Muscle layer of duodenum (tissue), 2 donors: Measurements from ENCODE around the gene IL23R.
A peak's percentile ranks its signal among the peaks of the same experiment; 100 is the strongest.

Source experiments
- H3K27ac ChIP-seq: one replicate; pipeline ENCODE4 v1.7.0; 2013; ENCODE audit warnings: mild to moderate bottlenecking, low read length
- H3K27me3 ChIP-seq: one replicate; pipeline ENCODE4 v1.7.0; 2013; ENCODE audit warnings: low read depth, mild to moderate bottlenecking, control low read depth, low read length
- H3K36me3 ChIP-seq, 2 donors: one replicate each; pipeline ENCODE4 v1.7.0; 2013; ENCODE audit warnings: low read length in 2 of 2, control low read depth in 1 of 2, mild to moderate bottlenecking in 1 of 2; ENCODE audit not compliant: insufficient read depth in 2 of 2, control insufficient read depth in 1 of 2
- H3K4me1 ChIP-seq, 2 donors: one replicate each; pipeline ENCODE4 v1.7.0; 2013; ENCODE audit warnings: low read length in 2 of 2, mild to moderate bottlenecking in 2 of 2, control low read depth in 1 of 2, moderate library complexity in 1 of 2; ENCODE audit not compliant: insufficient read depth in 2 of 2, control insufficient read depth in 1 of 2
- H3K4me3 ChIP-seq, 2 donors: one replicate each; pipeline ENCODE4 v1.7.0; 2013; ENCODE audit warnings: low read length in 2 of 2, low read depth in 1 of 2, mild to moderate bottlenecking in 1 of 2
- H3K9me3 ChIP-seq, 2 donors: one replicate each; pipeline ENCODE4 v1.7.0; 2013; ENCODE audit warnings: low read length in 2 of 2, control low read depth in 1 of 2, mild to moderate bottlenecking in 1 of 2; ENCODE audit not compliant: control insufficient read depth in 1 of 2
- donor health status: healthy.

IL23R gene

DNA sequence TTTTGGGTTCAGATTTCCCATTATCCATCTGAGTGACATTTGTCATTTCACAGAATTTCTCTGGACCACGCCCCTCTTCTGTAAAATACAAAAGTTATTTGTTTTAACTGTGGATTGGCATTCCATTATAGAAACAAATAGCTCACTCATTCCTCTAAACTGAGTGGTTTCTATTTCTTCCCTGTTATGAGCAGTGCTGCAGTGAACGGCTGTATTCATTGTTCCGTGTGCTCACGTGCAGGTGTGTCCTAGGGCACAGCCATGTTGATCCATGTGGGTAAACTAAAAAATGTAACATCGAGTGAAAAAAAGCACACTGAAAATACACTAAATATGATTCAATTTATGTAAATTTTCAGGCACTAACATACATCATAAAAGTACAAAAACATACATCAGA is 114.4 kb downstream of the IL23R start:
- no peaks in the 10 kb centered on the region for H3K36me3 ChIP-seq
- H3K4me3 ChIP-seq: no peak overlapping the region
- H3K27me3 ChIP-seq: no peaks in the 10 kb centered on the region
- H3K27ac ChIP-seq: no peak overlapping the region
- no peaks in the 10 kb centered on the region for H3K4me1 ChIP-seq
- H3K9me3 ChIP-seq: no peaks in the 10 kb centered on the region

DNA sequence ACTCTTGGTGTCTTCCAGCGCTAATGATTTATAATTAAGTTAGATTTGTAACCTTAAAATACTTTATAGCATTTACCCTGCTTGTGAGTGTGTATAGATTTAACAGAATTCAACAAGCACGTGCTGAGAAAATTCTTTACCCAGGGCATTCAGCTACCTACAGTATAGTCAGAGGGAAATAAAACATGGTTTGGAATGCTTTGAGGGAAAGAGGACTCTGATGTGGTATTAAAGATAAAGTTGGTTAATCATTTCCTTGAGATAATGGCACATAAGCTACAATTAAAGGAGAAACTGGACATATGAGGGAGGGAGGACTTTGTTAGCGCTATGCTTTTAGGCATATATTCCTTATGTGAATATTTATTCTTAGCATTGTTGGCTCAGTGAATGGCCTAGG is 115.0 kb downstream of the IL23R start:
- H3K4me3 ChIP-seq: no peak overlapping the region
- no peaks in the 10 kb centered on the region for H3K4me1 ChIP-seq
- no peaks in the 10 kb centered on the region for H3K9me3 ChIP-seq
- no peak overlapping the region for H3K27ac ChIP-seq
- no peaks in the 10 kb centered on the region for H3K36me3 ChIP-seq
- no peaks in the 10 kb centered on the region for H3K27me3 ChIP-seq

DNA sequence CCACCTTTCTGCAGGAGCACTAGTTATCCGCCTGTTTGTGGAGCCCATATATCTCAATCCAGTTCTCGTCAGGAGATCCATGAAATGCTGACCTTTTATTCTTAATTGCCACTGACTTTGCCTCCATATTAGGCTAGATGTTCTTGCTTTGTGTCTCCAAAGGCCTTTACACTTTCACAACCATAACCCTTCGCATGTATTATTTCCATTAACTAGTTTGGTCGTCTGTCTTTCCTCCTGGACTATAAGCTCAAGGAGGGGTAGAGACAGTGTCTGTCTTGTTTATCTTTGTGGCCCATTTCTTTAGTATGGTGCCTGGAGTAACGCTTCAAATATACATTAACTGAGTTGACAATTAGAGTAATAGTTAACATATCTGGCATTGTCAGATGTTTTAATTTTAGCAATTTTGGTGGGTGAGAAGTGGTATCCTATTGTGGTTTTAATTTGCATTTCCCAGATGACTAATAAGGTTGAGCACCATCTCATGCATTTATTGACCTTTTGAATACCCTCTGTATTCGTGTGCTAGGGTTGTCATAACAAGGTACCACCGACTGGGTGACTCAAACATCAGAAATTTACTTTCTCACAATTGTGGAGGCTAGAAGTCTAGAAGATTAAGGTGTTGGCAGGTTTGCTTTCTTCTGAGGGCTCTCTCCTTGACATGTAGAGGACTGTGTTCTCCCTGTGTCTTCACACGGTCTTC is 119.7 kb downstream of the IL23R start:
- no peaks in the 10 kb centered on the region for H3K4me1 ChIP-seq
- no peaks in the 10 kb centered on the region for H3K27me3 ChIP-seq
- H3K27ac ChIP-seq: no peak overlapping the region
- no peaks in the 10 kb centered on the region for H3K9me3 ChIP-seq
- H3K36me3 ChIP-seq: no peaks in the 10 kb centered on the region
- no peak overlapping the region for H3K4me3 ChIP-seq

DNA sequence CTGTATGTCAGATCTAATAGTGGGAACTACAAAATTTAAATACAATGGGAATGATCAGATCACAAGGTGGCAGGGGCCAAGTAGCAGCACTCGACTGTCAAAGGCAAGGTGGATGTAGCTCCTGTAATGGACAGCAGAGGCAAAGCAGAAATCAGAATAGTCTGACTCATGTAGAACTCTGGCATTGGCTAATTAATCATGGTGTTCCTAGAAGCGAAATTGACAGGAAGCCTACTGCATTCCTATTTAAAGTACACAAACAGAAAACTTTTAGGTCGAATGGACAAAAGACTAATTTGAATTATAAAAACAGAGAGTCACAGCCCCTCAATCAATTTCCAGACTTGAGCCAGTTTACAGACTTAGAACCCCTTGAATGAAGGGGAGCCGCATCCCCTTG is 124.0 kb downstream of the IL23R start:
- Histone ChIP-seq H3K4me1 (no peaks in the 10 kb centered on the region), H3K4me3 (no peak overlapping the region), H3K36me3 (no peaks in the 10 kb centered on the region), H3K27me3 (no peaks in the 10 kb centered on the region), H3K27ac (no peak overlapping the region), H3K9me3 (no peaks in the 10 kb centered on the region)

DNA sequence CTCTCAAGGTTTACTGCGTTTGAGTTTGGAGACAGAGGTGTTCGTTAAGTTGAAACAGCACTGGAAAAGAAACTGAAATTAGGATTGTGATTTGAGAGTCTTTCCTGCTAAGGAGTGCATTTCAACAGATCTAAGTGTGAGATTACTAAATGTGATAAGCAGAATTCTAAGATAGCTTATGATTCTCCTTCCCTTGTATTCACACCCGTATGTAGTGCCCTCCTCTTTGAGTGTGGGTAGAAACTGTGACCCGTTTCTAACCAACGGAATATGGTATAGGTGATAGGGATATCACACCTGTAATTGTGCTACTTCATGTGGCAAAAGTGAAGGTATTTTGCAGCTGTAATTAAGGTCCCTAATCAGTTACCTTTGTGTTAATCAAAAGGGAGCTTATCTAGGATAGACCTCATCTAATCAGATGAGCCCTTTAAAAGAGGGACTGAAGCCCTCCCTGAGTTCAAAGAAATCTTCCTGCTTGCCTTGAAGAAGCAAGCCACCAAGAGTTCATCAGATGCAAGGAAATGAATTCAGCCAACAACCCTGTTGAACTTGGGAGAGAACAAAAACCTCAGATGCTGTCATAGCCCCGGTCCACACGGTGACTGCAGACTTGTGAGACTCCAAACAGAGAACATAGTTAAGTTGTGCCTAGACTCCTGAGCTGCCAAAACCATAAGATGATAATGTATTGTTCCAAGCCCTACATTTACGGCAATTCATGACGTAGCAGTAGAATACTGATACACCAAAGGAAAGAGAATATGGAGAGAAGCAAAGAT is 128.8 kb downstream of the IL23R start:
- Histone ChIP-seq H3K4me3 (no peak overlapping the region), H3K27me3 (no peaks in the 10 kb centered on the region), H3K27ac (no peak overlapping the region), H3K9me3 (no peaks in the 10 kb centered on the region), H3K4me1 (no peaks in the 10 kb centered on the region), H3K36me3 (no peaks in the 10 kb centered on the region)

DNA sequence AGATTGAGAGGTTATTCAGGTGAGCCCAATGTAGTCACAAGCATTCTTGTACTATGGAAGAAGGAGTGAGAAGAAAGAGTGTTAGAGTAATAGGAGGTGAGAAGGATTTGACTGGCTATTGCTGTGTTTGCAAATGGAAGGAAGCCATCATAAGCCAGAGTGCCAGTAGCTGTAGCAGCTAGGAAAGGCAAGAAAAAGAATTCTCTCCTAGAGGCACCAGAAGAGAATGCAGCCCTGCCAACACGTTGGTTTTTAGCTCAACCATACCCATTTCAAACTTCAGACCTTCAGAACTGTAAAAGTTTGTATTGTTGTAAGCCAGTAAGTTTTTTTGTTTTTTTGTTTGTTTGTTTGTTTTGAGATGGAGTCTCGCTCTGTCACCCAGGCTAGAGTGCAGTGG is 132.5 kb downstream of the IL23R start:
- H3K4me1 ChIP-seq: no peaks in the 10 kb centered on the region
- no peaks in the 10 kb centered on the region for H3K27me3 ChIP-seq
- no peaks in the 10 kb centered on the region for H3K9me3 ChIP-seq
- H3K4me3 ChIP-seq: no peak overlapping the region
- no peak overlapping the region for H3K27ac ChIP-seq
- no peaks in the 10 kb centered on the region for H3K36me3 ChIP-seq

DNA sequence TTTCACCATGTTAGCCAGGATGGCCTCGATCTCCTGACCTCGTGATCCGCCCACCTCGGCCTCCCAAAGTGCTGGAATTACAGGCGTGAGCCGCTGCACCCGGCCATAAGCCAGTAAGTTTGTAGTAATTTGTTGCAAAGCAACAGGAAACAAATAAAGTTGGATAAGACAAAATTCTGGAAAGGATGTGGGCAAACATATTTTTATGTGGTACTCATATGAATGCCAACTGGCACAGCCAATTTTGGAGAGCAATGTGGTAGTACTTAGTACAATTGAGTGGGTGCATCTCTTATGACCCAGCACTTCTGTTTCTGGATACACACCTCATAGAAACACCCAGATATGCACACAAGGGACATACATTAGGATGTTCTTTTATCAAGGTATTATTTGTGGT is 133.0 kb downstream of the IL23R start:
- H3K4me3 ChIP-seq: no peak overlapping the region
- H3K36me3 ChIP-seq: no peaks in the 10 kb centered on the region
- H3K27me3 ChIP-seq: no peaks in the 10 kb centered on the region
- no peak overlapping the region for H3K27ac ChIP-seq
- no peaks in the 10 kb centered on the region for H3K9me3 ChIP-seq
- H3K4me1 ChIP-seq: no peaks in the 10 kb centered on the region

DNA sequence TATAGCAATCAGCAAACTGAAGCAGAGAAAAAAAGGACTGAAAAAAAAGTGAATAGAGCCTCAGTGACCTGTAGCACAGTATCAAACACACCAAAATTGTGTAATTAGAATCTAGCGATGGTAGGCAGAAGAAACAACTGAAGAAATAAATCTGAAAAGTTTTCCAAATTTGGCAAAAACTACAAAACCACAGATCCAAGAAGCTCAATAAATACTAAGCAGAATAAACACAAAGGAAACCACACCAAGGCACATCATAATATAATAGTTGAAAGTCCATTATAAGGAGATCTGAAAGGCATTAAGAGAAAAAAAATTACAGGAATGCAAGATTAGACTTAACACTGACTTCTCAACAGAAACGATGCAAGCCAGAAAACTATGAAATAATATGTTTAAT is 134.3 kb downstream of the IL23R start:
- H3K4me3 ChIP-seq: no peak overlapping the region
- H3K9me3 ChIP-seq: no peaks in the 10 kb centered on the region
- H3K27me3 ChIP-seq: no peaks in the 10 kb centered on the region
- no peaks in the 10 kb centered on the region for H3K36me3 ChIP-seq
- no peaks in the 10 kb centered on the region for H3K4me1 ChIP-seq
- no peak overlapping the region for H3K27ac ChIP-seq

DNA sequence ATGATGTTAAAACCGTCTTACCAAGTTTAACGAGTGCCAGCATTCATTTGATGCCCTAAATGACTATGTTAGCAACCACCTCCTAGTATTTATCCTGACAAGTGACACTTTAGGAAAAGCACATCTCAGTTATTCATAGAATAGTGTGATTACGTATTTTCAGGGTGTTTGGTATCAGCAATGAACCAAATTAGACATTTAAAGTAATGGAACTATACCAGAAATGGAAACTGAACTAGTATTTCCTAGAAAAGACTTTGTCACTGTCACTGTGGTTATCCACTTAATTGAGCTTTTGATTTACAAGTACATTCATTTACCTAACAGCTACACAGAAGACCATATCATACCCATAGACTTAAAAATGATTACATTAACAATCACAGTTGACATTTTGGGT is 137.8 kb downstream of the IL23R start:
- H3K4me3 ChIP-seq: no peak overlapping the region
- no peaks in the 10 kb centered on the region for H3K4me1 ChIP-seq
- H3K27ac ChIP-seq: no peak overlapping the region
- no peaks in the 10 kb centered on the region for H3K9me3 ChIP-seq
- H3K36me3 ChIP-seq: no peaks in the 10 kb centered on the region
- H3K27me3 ChIP-seq: peaks cover 10% of the 10 kb centered on the region

DNA sequence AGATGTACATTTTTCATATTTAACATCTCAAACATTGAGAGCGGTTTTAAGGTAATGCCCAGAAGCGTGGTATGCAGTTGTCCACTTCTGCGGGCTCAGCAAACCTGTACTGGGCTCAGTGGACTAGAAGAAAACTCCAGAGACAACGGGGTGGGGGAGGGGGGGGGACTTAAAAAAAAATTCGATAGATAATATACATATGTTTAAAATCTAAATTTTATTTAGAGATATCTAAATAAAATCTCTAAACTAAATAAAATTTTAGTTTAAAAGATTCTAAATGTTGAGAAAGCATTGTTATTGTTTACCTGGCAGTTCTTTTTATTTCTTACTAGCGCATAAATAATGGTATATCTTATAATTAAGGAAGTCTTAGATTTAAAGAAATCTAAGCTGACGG is 140.3 kb downstream of the IL23R start:
- no peaks in the 10 kb centered on the region for H3K4me1 ChIP-seq
- H3K9me3 ChIP-seq: no peaks in the 10 kb centered on the region
- H3K27me3 ChIP-seq: peaks cover 10% of the 10 kb centered on the region
- H3K4me3 ChIP-seq: no peak overlapping the region
- H3K36me3 ChIP-seq: no peaks in the 10 kb centered on the region
- no peak overlapping the region for H3K27ac ChIP-seq

DNA sequence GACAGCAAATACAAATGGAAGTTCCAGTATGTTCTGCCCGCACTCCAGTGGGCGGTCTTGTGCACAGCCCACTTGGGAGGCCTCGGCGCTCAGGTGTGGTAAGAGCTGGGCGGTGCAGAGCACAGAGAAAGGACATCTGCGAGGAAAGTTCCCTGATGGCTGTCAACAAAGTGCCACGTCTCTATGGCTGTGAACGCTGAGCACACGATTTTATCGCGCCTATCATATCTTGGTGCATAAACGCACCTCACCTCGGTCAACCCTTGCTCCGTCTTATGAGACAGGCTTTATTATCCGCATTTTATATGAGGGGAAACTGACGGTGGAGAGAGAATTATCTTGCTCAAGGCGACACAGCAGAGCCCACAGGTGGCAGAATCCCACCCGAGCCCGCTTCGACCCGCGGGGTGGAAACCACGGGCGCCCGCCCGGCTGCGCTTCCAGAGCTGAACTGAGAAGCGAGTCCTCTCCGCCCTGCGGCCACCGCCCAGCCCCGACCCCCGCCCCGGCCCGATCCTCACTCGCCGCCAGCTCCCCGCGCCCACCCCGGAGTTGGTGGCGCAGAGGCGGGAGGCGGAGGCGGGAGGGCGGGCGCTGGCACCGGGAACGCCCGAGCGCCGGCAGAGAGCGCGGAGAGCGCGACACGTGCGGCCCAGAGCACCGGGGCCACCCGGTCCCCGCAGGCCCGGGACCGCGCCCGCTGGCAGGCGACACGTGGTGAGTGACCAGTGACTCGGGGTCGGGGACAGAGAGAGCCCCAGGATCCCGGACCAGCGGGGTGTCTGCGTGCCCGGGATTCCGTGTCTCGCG is 141.2 kb downstream of the IL23R start, which contains the start of gene IL12RB2:
Gene IL12RB2, plus strand, starts transcription at position 623 of the 810 bp plus-strand sequence. CDS start 12,496 bp downstream, outside the sequence.
- Histone ChIP-seq H3K9me3 (no peaks in the 10 kb centered on the region), H3K4me1 (no peaks in the 10 kb centered on the region), H3K27me3 (peaks cover 10% of the 10 kb centered on the region), H3K36me3 (no peaks in the 10 kb centered on the region), H3K4me3 (peak within 1 kb of the TSS; percentile 50 to 56), H3K27ac (no peak within 1 kb of the TSS)
